ENCODE data around the gene NECAB2. TPM values are rescaled to one million over a fixed set of nuclear protein-coding genes. Genes with fewer than 3 reads are reported as not detected.

NECAB2 gene
- polyA plus RNA-seq, 1 donor from 2014 or later = 12.5 TPM

DNA sequence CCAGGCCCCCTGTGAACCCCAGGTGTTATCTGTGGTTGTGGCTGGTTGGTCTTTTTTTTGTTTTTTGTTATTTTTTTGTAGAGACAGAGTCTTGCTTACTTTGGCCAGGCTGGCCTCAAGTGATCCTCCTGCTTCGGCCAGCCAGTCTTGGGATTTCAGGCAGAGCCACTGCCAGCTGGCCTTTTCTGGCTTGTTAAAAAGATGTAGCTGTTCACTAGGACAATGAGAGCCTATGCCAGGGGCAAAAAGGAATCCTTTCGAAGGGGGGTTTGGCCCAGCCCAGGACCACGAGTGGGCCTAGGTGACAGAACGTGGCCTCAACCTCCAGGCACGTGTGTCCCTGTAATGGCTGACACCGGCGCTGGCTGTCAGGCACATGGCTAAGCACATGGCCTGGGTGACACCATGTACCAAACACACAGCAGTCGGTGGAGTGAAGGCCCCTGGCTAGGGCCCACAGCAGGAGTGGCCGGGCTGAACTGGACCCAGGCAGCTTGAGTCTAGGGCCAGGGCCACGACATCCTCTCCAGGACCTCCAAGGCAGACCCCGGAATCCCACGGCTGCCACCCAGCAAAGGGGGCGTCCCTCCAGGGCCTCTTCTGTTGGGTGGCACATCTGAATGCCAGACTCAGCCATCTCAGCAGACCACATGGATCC, 81.5 kb downstream of the NECAB2 start:
- Histone ChIP-seq H3K9me2 (ENCODE audit: insufficient read depth, low read length) (no peaks in the 10 kb centered on the region), H3K9me3 (ENCODE audit: low read length) (no peaks in the 10 kb centered on the region), H4K20me1 (ENCODE audit: insufficient read depth) (no peaks in the 10 kb centered on the region), H3K27ac (ENCODE audit: low read length) (no peak overlapping the region), H3K36me3 (ENCODE audit: insufficient read depth, low read length) (peaks cover 7% of the 10 kb centered on the region), H3F3A (ENCODE audit: insufficient read depth, low read length, poor library complexity, severe bottlenecking) (no peaks in the 10 kb centered on the region), H2AFZ (ENCODE audit: low read depth, low read length) (no peak overlapping the region), H3K79me2 (replicated peaks; ENCODE audit: insufficient read depth, low read length) (no peaks in the 10 kb centered on the region), H3K9ac (ENCODE audit: low read length) (no peak overlapping the region), H3K27me3 (ENCODE audit: insufficient read depth, low read depth, low read length) (no peaks in the 10 kb centered on the region), H3K4me2 (ENCODE audit: low read length) (no peak overlapping the region), H3K4me3 (ENCODE audit: low read length) (no peak overlapping the region)
- TF ChIP-seq REST (IDR thresholded peaks at IDR 0.05; ENCODE audit: borderline replicate concordance) = no peak
- TF ChIP-seq POLR2AphosphoS5 (IDR thresholded peaks at IDR 0.05) = no peak
- no peak for TF ChIP-seq MXI1 (conservative IDR thresholded peaks at IDR 0.05; ENCODE audit: poor library complexity, severe bottlenecking)
- TF ChIP-seq EZH2 (IDR thresholded peaks at IDR 0.05; ENCODE audit: borderline replicate concordance, insufficient read depth, low read length, poor library complexity, severe bottlenecking) = no peak
- TF ChIP-seq, protein P1, sequence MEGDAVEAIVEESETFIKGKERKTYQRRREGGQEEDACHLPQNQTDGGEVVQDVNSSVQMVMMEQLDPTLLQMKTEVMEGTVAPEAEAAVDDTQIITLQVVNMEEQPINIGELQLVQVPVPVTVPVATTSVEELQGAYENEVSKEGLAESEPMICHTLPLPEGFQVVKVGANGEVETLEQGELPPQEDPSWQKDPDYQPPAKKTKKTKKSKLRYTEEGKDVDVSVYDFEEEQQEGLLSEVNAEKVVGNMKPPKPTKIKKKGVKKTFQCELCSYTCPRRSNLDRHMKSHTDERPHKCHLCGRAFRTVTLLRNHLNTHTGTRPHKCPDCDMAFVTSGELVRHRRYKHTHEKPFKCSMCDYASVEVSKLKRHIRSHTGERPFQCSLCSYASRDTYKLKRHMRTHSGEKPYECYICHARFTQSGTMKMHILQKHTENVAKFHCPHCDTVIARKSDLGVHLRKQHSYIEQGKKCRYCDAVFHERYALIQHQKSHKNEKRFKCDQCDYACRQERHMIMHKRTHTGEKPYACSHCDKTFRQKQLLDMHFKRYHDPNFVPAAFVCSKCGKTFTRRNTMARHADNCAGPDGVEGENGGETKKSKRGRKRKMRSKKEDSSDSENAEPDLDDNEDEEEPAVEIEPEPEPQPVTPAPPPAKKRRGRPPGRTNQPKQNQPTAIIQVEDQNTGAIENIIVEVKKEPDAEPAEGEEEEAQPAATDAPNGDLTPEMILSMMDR (IDR thresholded peaks at IDR 0.05; ENCODE audit: poor library complexity, severe bottlenecking) = no peak
- no peak for TF ChIP-seq RAD21 (conservative IDR thresholded peaks at IDR 0.05)
- TF ChIP-seq EP300 (conservative IDR thresholded peaks at IDR 0.05; ENCODE audit: poor library complexity, severe bottlenecking) = no peak
- no peak for TF ChIP-seq SMC3 (conservative IDR thresholded peaks at IDR 0.05; ENCODE audit: poor library complexity)
- no peak for TF ChIP-seq TAF1 (IDR thresholded peaks at IDR 0.05; ENCODE audit: low read depth)

GRCh38 chr16:84050316-84050715, 82.3 kb downstream of the NECAB2 start:
- TF ChIP-seq, protein P1 (IDR thresholded peaks at IDR 0.05; ENCODE audit: poor library complexity, severe bottlenecking) = no peak
- TF ChIP-seq POLR2AphosphoS5 (IDR thresholded peaks at IDR 0.05) (no peak), EZH2 (IDR thresholded peaks at IDR 0.05; ENCODE audit: borderline replicate concordance, insufficient read depth, low read length, poor library complexity, severe bottlenecking) (no peak), RAD21 (conservative IDR thresholded peaks at IDR 0.05) (no peak), MXI1 (conservative IDR thresholded peaks at IDR 0.05; ENCODE audit: poor library complexity, severe bottlenecking) (no peak), REST (IDR thresholded peaks at IDR 0.05; ENCODE audit: borderline replicate concordance) (no peak), TAF1 (IDR thresholded peaks at IDR 0.05; ENCODE audit: low read depth) (no peak), SMC3 (conservative IDR thresholded peaks at IDR 0.05; ENCODE audit: poor library complexity) (no peak), EP300 (conservative IDR thresholded peaks at IDR 0.05; ENCODE audit: poor library complexity, severe bottlenecking) (no peak)
- Histone ChIP-seq H3K9me2 (ENCODE audit: insufficient read depth, low read length) (no peaks in the 10 kb centered on the region), H3F3A (ENCODE audit: insufficient read depth, low read length, poor library complexity, severe bottlenecking) (no peaks in the 10 kb centered on the region)

More at GRCh38 chr16:84050316-84050715, 82.3 kb downstream of the NECAB2 start:
- peaks cover 7% of the 10 kb centered on the region for H3K36me3 ChIP-seq (ENCODE audit: insufficient read depth, low read length)
- no peak overlapping the region for H2AFZ ChIP-seq (ENCODE audit: low read depth, low read length)
- no peak overlapping the region for H3K4me3 ChIP-seq (ENCODE audit: low read length)
- no peaks in the 10 kb centered on the region for H4K20me1 ChIP-seq (ENCODE audit: insufficient read depth)
- no peak overlapping the region for H3K9ac ChIP-seq (ENCODE audit: low read length)
- H3K79me2 ChIP-seq (replicated peaks; ENCODE audit: insufficient read depth, low read length) = no peaks in the 10 kb centered on the region
- H3K9me3 ChIP-seq (ENCODE audit: low read length) = no peaks in the 10 kb centered on the region
- no peak overlapping the region for H3K27ac ChIP-seq (ENCODE audit: low read length)
- H3K4me2 ChIP-seq (ENCODE audit: low read length) = no peak overlapping the region
- no peaks in the 10 kb centered on the region for H3K27me3 ChIP-seq (ENCODE audit: insufficient read depth, low read depth, low read length)

All from neural cell (in vitro differentiated cells).